B cell (primary cell): ENCODE data around the gene ZNF25. TPM values are rescaled to one million over a fixed set of nuclear protein-coding genes. Genes with fewer than 3 reads are reported as not detected.
"Not testable (repeated sequence)": the region's sequence is repeated elsewhere in the genome, so short reads cannot be mapped to it uniquely, and the experiment has no call there.

Source experiments
- ATAC-seq: fragments of 200-7000 bp; cut with Tn5 transposase; one replicate; pipeline ENCODE4 v1.10.0; 2021; ENCODE audit warnings: low read depth, mild to moderate bottlenecking, moderate number of reproducible peaks, moderate library complexity
- CTCF ChIA-PET: fragments of 350-600 bp; sonication (Branson Sonifier 250); formaldehyde crosslinking; loops from one replicate; lab custom pipeline; 2021; ENCODE audit warnings: antibody characterized with exemption, inconsistent platforms; lab: Charles Lee
- POLR2A ChIA-PET: fragments of 350-600 bp; sonication (Branson Sonifier 250); formaldehyde crosslinking; loops from one replicate; lab custom pipeline; 2021; ENCODE audit warnings: antibody characterized with exemption; lab: Charles Lee
- DNase-seq: peaks from one replicate; pipeline ENCODE4 v3.0.0; 2013
- H2AFZ ChIP-seq: 2 replicates; pipeline ENCODE4 v1.6.1; 2012; ENCODE audit warnings: mild to moderate bottlenecking, low read depth, low read length; ENCODE audit not compliant: insufficient read depth, poor library complexity, severe bottlenecking
- H3K27ac ChIP-seq, 2 donors: 1 replicate in 1 of 2; 2 replicates in 1 of 2; pipeline ENCODE4 v1.5.1; 2012 to 2013; ENCODE audit warnings: low read length in 2 of 2, mild to moderate bottlenecking in 2 of 2, moderate library complexity in 1 of 2
- H3K27me3 ChIP-seq, 4 experiments: fragments of 200-600 bp in 1 of 4; sonication (generic) in 1 of 4; replicated peaks in 1 of 4; 1 replicate in 2 of 4; 2 replicates in 2 of 4; pipeline versions ENCODE4 v1.6.1 to v1.7.0; 2013 to 2016; ENCODE audit warnings: low read length in 3 of 4, mild to moderate bottlenecking in 2 of 4, mixed read lengths in 1 of 4, moderate library complexity in 1 of 4; ENCODE audit not compliant: insufficient read depth in 4 of 4, control insufficient read depth in 3 of 4; ENCODE audit errors: control extremely low read depth in 1 of 4
- H3K36me3 ChIP-seq, 2 experiments: replicated peaks in 1 of 2; 1 replicate in 1 of 2; 2 replicates in 1 of 2; pipeline versions ENCODE4 v1.6.1 to v1.7.1; 2013; ENCODE audit warnings: low read length in 1 of 2; ENCODE audit not compliant: insufficient read depth in 2 of 2, control insufficient read depth in 1 of 2; ENCODE audit errors: control extremely low read depth in 1 of 2, extremely low read depth in 1 of 2
- H3K4me1 ChIP-seq, 2 donors: fragments of 200-600 bp in 1 of 2; sonication (generic) in 1 of 2; 1 replicate in 1 of 2; 2 replicates in 1 of 2; pipeline versions ENCODE4 v1.5.1 to v1.6.1; 2013 to 2017; ENCODE audit warnings: low read length in 2 of 2; ENCODE audit not compliant: control insufficient read depth in 2 of 2, insufficient read depth in 2 of 2
- H3K4me2 ChIP-seq: replicated peaks from 2 replicates; pipeline ENCODE3; 2012; ENCODE audit warnings: mild to moderate bottlenecking, low read depth, low read length; ENCODE audit not compliant: poor library complexity, severe bottlenecking
- H3K4me3 ChIP-seq, 5 experiments: fragments of 200-600 bp in 1 of 5; sonication (generic) in 1 of 5; 1 replicate in 3 of 5; 2 replicates in 2 of 5; pipeline versions ENCODE4 v1.5.1 to v1.7.0; 2011 to 2016; ENCODE audit warnings: low read length in 4 of 5, mild to moderate bottlenecking in 4 of 5, low read depth in 2 of 5, control low read depth in 1 of 5, moderate library complexity in 1 of 5; ENCODE audit not compliant: insufficient read depth in 1 of 5; ENCODE audit errors: control extremely low read depth in 1 of 5, extremely low read depth in 1 of 5
- H3K79me2 ChIP-seq: fragments of 200-600 bp; sonication (generic); one replicate; pipeline ENCODE4 v1.6.0; 2016; ENCODE audit warnings: low read length; ENCODE audit not compliant: control insufficient read depth, insufficient read depth
- H3K9ac ChIP-seq: fragments of 200-600 bp; sonication (generic); 2 replicates; pipeline ENCODE4 v1.6.1; 2017; ENCODE audit warnings: mild to moderate bottlenecking, low read length, moderate library complexity
- H3K9me3 ChIP-seq, 3 donors: one replicate each; pipeline versions ENCODE4 v1.6.1 to v1.7.1; 2013; ENCODE audit warnings: low read length in 2 of 3; ENCODE audit not compliant: control insufficient read depth in 2 of 3, insufficient read depth in 1 of 3; ENCODE audit errors: control extremely low read depth in 1 of 3
- H4K20me1 ChIP-seq: 2 replicates; pipeline ENCODE4 v1.6.0; 2012; ENCODE audit warnings: mild to moderate bottlenecking, low read length; ENCODE audit not compliant: insufficient read depth, control insufficient read depth, poor library complexity, severe bottlenecking
- H3K27ac Mint-ChIP-seq: one replicate; pipeline ENCODE4 v1.8.0; 2021; ENCODE audit warnings: mixed read lengths
- H3K27me3 Mint-ChIP-seq: one replicate; pipeline ENCODE4 v1.8.0; 2021; ENCODE audit warnings: mixed read lengths
- H3K4me1 Mint-ChIP-seq: one replicate; pipeline ENCODE4 v1.8.0; 2021; ENCODE audit warnings: mixed read lengths
- H3K4me3 Mint-ChIP-seq: one replicate; pipeline ENCODE4 v1.8.0; 2021; ENCODE audit warnings: mixed read lengths
- H3K9me3 Mint-ChIP-seq: one replicate; pipeline ENCODE4 v1.8.0; 2022; ENCODE audit warnings: mixed read lengths; ENCODE audit not compliant: insufficient read depth
- CTCF ChIP-seq: fragments of 200-600 bp; IDR thresholded peaks from one replicate; pipeline ENCODE4 v1.8.0; 2022; ENCODE audit warnings: antibody characterized with exemption, mild to moderate bottlenecking
- EZH2 ChIP-seq: IDR thresholded peaks from 2 replicates; pipeline ENCODE4 v1.6.1; 2012; ENCODE audit warnings: borderline replicate concordance, low read depth, mild to moderate bottlenecking, moderate library complexity, low read length; ENCODE audit not compliant: insufficient read depth, poor library complexity, severe bottlenecking
- WGBS: methylation state at CpG from one replicate; pipeline ENCODE4 v1.1.5; 2013; ENCODE audit warnings: missing lambda C conversion rate; ENCODE audit not compliant: insufficient coverage; 5-methylcytosine and 5-hydroxymethylcytosine counted together
- intact Hi-C: fragments of 100-400 bp; cut with micrococcal nuclease; formaldehyde crosslinking; loops from one replicate; pipeline ENCODE4 v1.10.0; 2022
- polyA plus RNA-seq: library from polyadenylated mRNA; depleted of rRNA; stranded (reverse); fragments of >200 nt; gene quantifications from 2 replicates; pipeline ENCODE4 v1.2.3, GENCODE V29; 2012
- total RNA-seq, 2 donors: library from RNA; stranded (reverse); fragments of 120-200 nt in 1 of 2; gene quantifications; 1 replicate in 1 of 2; 2 replicates in 1 of 2; pipeline versions ENCODE4 v1.2.3 to v1.2.4, GENCODE V29; 2013 to 2022

ZNF25 gene
- total and polyA plus RNA-seq, 2 donors (not counting 1 experiment from before 2014, with no cell fraction given) = 4.1 to 6.4 TPM

GRCh38 chr10:37934791-37935190 lies 41.7 kb downstream of the ZNF25 start:
- DNase-seq (no peak), ATAC-seq (no peak)
- H3K4me1 Mint-ChIP-seq = no peaks in the 10 kb centered on the region
- CTCF ChIA-PET = no interaction called here
- Histone ChIP-seq H3K4me1 (no peaks in the 10 kb centered on the region), H3K9ac (no peak overlapping the region), H3K9me3 (no peaks in the 10 kb centered on the region), H3K27ac (no peak overlapping the region), H3K27me3 (no peaks in the 10 kb centered on the region), H2AFZ (no peak overlapping the region), H3K4me3 (no peak overlapping the region), H3K36me3 (no peaks in the 10 kb centered on the region), H4K20me1 (no peaks in the 10 kb centered on the region), H3K79me2 (no peaks in the 10 kb centered on the region), H3K4me2 (no peak overlapping the region)
- no peaks in the 10 kb centered on the region for H3K27me3 Mint-ChIP-seq
- WGBS = 66% methylated on average over 2 of the region's 2 CpGs
- TF ChIP-seq EZH2 (no peak), CTCF (no peak)
- H3K4me3 Mint-ChIP-seq = no peak overlapping the region
- POLR2A ChIA-PET = no interaction called here
- H3K9me3 Mint-ChIP-seq = peaks cover 2% of the 10 kb centered on the region
- intact Hi-C loops = no loop called here
- no peak overlapping the region for H3K27ac Mint-ChIP-seq

GRCh38 chr10:37930423-37930822 lies 46.0 kb downstream of the ZNF25 start:
- no peak for TF ChIP-seq EZH2
- TF ChIP-seq CTCF = no peak
- no peak overlapping the region for H3K4me3 Mint-ChIP-seq
- ATAC-seq (no peak), DNase-seq (no peak)
- Histone ChIP-seq H3K27ac (no peak overlapping the region), H3K9me3 (peaks cover 0 to 1% (median 0%) of the 10 kb centered on the region in 3 donors), H3K4me2 (no peak overlapping the region), H4K20me1 (no peaks in the 10 kb centered on the region), H3K9ac (no peak overlapping the region), H3K36me3 (no peaks in the 10 kb centered on the region), H3K79me2 (no peaks in the 10 kb centered on the region), H3K27me3 (no peaks in the 10 kb centered on the region), H3K4me1 (no peaks in the 10 kb centered on the region), H2AFZ (no peak overlapping the region), H3K4me3 (no peak overlapping the region)
- no peaks in the 10 kb centered on the region for H3K4me1 Mint-ChIP-seq
- CTCF ChIA-PET = no interaction called here
- 100% methylated on average over 1 of the region's 2 CpGs for WGBS
- H3K27me3 Mint-ChIP-seq = no peaks in the 10 kb centered on the region
- POLR2A ChIA-PET = no interaction called here
- H3K9me3 Mint-ChIP-seq = peaks cover 2% of the 10 kb centered on the region
- intact Hi-C loops = no loop called here
- H3K27ac Mint-ChIP-seq = no peak overlapping the region

- DNase-seq, CTCF ChIA-PET, H3K9ac ChIP-seq, H3K36me3 ChIP-seq, H3K4me1 Mint-ChIP-seq, H3K27me3 ChIP-seq, H3K27ac Mint-ChIP-seq, H3K27ac ChIP-seq, H3K79me2 ChIP-seq, H3K9me3 Mint-ChIP-seq, H4K20me1 ChIP-seq, POLR2A ChIA-PET, intact Hi-C loops, H3K27me3 Mint-ChIP-seq, H3K4me1 ChIP-seq, H3K9me3 ChIP-seq, ATAC-seq, H2AFZ ChIP-seq, H3K4me3 Mint-ChIP-seq, H3K4me3 ChIP-seq, H3K4me2 ChIP-seq: not testable (repeated sequence)
- WGBS = no CpG with 5 or more reads among the region's 7 CpGs
Observed at GRCh38 chr10:37908165-37908564, 68.3 kb downstream of the ZNF25 start.
